SK-N-MC (cell line): ENCODE measurements around the gene SYT15B.
"Not testable (repeated sequence)": the region's sequence is repeated elsewhere in the genome, so short reads cannot be mapped to it uniquely, and the experiment has no call there.

Source experiments
- EZH2 ChIP-seq: fragments of 200-600 bp; sonication (generic); IDR thresholded peaks from one replicate; pipeline ENCODE4 v1.6.1; 2017; ENCODE audit warnings: antibody characterized with exemption
- FOXP2 ChIP-seq: optimal IDR thresholded peaks from 2 replicates; pipeline ENCODE3; 2011; ENCODE audit warnings: mild to moderate bottlenecking, moderate library complexity; ENCODE audit not compliant: insufficient read depth; ENCODE audit errors: extremely low read length, control extremely low read depth
- POLR2AphosphoS5 ChIP-seq: IDR thresholded peaks from 2 replicates; pipeline ENCODE4 v1.6.1; 2012; ENCODE audit warnings: mild to moderate bottlenecking, low read depth, low read length, borderline replicate concordance

GRCh38 chr10:47743611-47744550, 19.5 kb downstream of the SYT15B start:
- TF ChIP-seq EZH2, POLR2AphosphoS5, FOXP2: not testable (repeated sequence)
